Superior temporal gyrus (tissue), 1 donor: ENCODE data around the gene DENND5A.
A peak's percentile ranks its signal among the peaks of the same experiment; 100 is the strongest.
"Not testable (repeated sequence)": the region's sequence is repeated elsewhere in the genome, so short reads cannot be mapped to it uniquely, and the experiment has no call there.

ENCODE experiments used
- DNase-seq: peaks from one replicate; pipeline ENCODE4 v3.0.0-alpha.2; 2016; ENCODE audit errors: extremely low spot score

The DENND5A gene

GRCh38 chr11:9264316-9265210 lies 587 bp downstream of the DENND5A start:
- peak; percentile 80 for DNase-seq

GRCh38 chr11:9263840-9264315 lies 1.3 kb downstream of the DENND5A start:
- DNase-seq = no peak

- not testable (repeated sequence) for DNase-seq
Observed at GRCh38 chr11:9260838-9261146, 4.4 kb downstream of the DENND5A start.

GRCh38 chr11:9259981-9260837 lies 4.9 kb downstream of the DENND5A start:
- DNase-seq = peak; percentile 38

GRCh38 chr11:9258279-9258678 lies 6.9 kb downstream of the DENND5A start:
- DNase-seq = not testable (repeated sequence)

GRCh38 chr11:9254416-9254815 lies 10.7 kb downstream of the DENND5A start:
- DNase-seq = no peak

- no peak for DNase-seq
Observed at GRCh38 chr11:9253086-9253485, 12.1 kb downstream of the DENND5A start.

GRCh38 chr11:9251311-9251710 lies 13.8 kb downstream of the DENND5A start:
- DNase-seq = no peak

GRCh38 chr11:9250139-9250582 lies 15.0 kb downstream of the DENND5A start:
- DNase-seq = no peak

GRCh38 chr11:9249252-9249651 lies 15.9 kb downstream of the DENND5A start:
- DNase-seq = no peak

GRCh38 chr11:9247863-9248262 lies 17.3 kb downstream of the DENND5A start:
- DNase-seq = no peak

GRCh38 chr11:9236242-9236641 lies 28.9 kb downstream of the DENND5A start:
- DNase-seq = not testable (repeated sequence)

GRCh38 chr11:9232482-9232881 lies 32.7 kb downstream of the DENND5A start:
- DNase-seq = peak; percentile 61

- peak; percentile 96 for DNase-seq
Observed at GRCh38 chr11:9231848-9232177, 33.3 kb downstream of the DENND5A start.

GRCh38 chr11:9230296-9230695 lies 34.9 kb downstream of the DENND5A start:
- no peak for DNase-seq

- no peak for DNase-seq
Observed at GRCh38 chr11:9228091-9228490, 37.1 kb downstream of the DENND5A start.

GRCh38 chr11:9225748-9226298 lies 39.3 kb downstream of the DENND5A start:
- DNase-seq = no peak

GRCh38 chr11:9222654-9223053 lies 42.5 kb downstream of the DENND5A start:
- DNase-seq = peak; percentile 70

GRCh38 chr11:9220853-9221252 lies 44.3 kb downstream of the DENND5A start:
- DNase-seq = not testable (repeated sequence)

- DNase-seq = no peak
Observed at GRCh38 chr11:9219572-9219971, 45.6 kb downstream of the DENND5A start.

GRCh38 chr11:9219115-9219514 lies 46.0 kb downstream of the DENND5A start:
- DNase-seq = no peak

GRCh38 chr11:9214765-9215164 lies 50.4 kb downstream of the DENND5A start:
- DNase-seq = no peak
